ENCODE data around the gene GGNBP2. TPM values are rescaled to one million over a fixed set of nuclear protein-coding genes. Genes with fewer than 3 reads are reported as not detected.

Gene GGNBP2
- total and polyA plus RNA-seq, 2 of the 8 experiments (the other 6 are each of a cell fraction or from before 2014, with no cell fraction given): 29.2 to 35.8 TPM

DNA sequence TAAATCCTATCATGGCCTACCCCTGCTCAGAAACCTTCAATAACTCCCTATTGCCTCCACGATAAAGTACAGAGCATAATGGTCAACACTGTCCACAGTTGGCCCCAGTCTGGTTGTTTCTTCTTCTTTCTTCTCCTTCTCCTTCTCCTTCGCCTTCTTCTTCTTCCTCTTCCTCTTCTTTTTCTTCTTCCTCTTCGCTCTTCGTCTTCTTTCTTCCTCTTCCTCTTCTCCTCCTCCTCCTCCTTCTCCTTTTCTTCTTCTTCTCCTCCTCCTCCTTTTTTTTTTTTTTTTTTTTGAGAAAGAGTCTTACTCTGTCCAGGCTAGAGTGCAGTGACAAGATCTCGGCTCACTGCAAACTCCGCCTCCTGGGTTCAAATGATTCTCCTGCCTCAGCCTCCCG is 80.5 kb downstream of the GGNBP2 start:
- no peak overlapping the region for H3K4me2 ChIP-seq (ENCODE audit: insufficient read depth in 1 of 2, low read depth in 2 of 2, low read length in 2 of 2)
- H2BK15ac ChIP-seq (ENCODE audit: low read length): no peak overlapping the region
- DNase-seq (ENCODE audit: low read depth in 1 of 2, low spot score in 2 of 2): no peak
- H4K8ac ChIP-seq (ENCODE audit: extremely low read depth, insufficient read depth, low read length): no peak overlapping the region
- peaks cover 0 to 14% (median 3%) of the 10 kb centered on the region in 4 experiments; a peak in 6 of 7 replicates for H3K4me1 ChIP-seq (replicated peaks in 1 of 4; ENCODE audit: control insufficient read depth in 3 of 4, insufficient read depth in 4 of 4, low read length in 3 of 4)
- no peaks in the 10 kb centered on the region; the same call in 1 of the 2 replicates for H3K79me1 ChIP-seq (ENCODE audit: low read depth, low read length)
- H3K23ac ChIP-seq (ENCODE audit: insufficient read length): no peak overlapping the region
- WGBS, 2 experiments (ENCODE audit: extremely low coverage in 1 of 2, insufficient coverage in 1 of 2, insufficient read length in 1 of 2, insufficient replicate concordance in 2 of 2, low coverage in 1 of 2, low lambda C conversion rate in 2 of 2, missing lambda C conversion rate in 1 of 2): 59 to 100% methylated on average over 3 to 5 of the region's 7 CpGs
- no peak overlapping the region for H2AFZ ChIP-seq (ENCODE audit: low read length)
- H2BK120ac ChIP-seq (replicated peaks; ENCODE audit: low read depth, low read length): no peak overlapping the region
- no peaks in the 10 kb centered on the region for H3K79me2 ChIP-seq (ENCODE audit: control insufficient read depth in 1 of 2, insufficient read depth in 2 of 2, low read length in 2 of 2)
- H2AK5ac ChIP-seq (ENCODE audit: low read depth, low read length): no peak overlapping the region
- H3K27me3 ChIP-seq (replicated peaks in 1 of 4; ENCODE audit: control insufficient read depth in 3 of 4, extremely low read depth in 1 of 4, insufficient read depth in 3 of 4, low read length in 3 of 4): no peaks in the 10 kb centered on the region; a peak in 1 of 7 replicates
- no peak overlapping the region for H3K4ac ChIP-seq (replicated peaks; ENCODE audit: insufficient read length, low read depth, low read length)
- no peak for FAIRE-seq
- H3K56ac ChIP-seq (replicated peaks; ENCODE audit: insufficient read length, low read depth, low read length): no peak overlapping the region
- no peak overlapping the region for H3K4me3 ChIP-seq (ENCODE audit: extremely low read depth in 1 of 4, insufficient read depth in 2 of 4, low read depth in 3 of 4, low read length in 4 of 4)
- H3K9ac ChIP-seq (replicated peaks in 1 of 4; ENCODE audit: extremely low read depth in 1 of 4, low read depth in 3 of 4, low read length in 3 of 4): no peak overlapping the region
- no peak overlapping the region for H4K91ac ChIP-seq (replicated peaks; ENCODE audit: insufficient read length, low read length)
- no peak overlapping the region for H3K18ac ChIP-seq (ENCODE audit: extremely low read depth, low read length)
- ChIA-PET CTCF (ENCODE audit: partially characterized antibody) (interaction anchor here (0.6 to 9.5 kb wide), 39 partner anchors 11 to 665 kb away, joined by 3 to 122 read pairs (median 4); partner anchors contain the start of gene LHX1), POLR2A (ENCODE audit: partially characterized antibody) (interaction anchor here (1.4 kb wide), 2 partner anchors 23 to 24 kb away, joined by 3 to 5 read pairs; partner anchors contain the start of gene MRM1)
- H3K36me3 ChIP-seq (ENCODE audit: control insufficient read depth in 2 of 4, insufficient read depth in 4 of 4, low read length in 3 of 4): no peaks in the 10 kb centered on the region
- H2BK12ac ChIP-seq (ENCODE audit: low read depth, low read length): no peak overlapping the region
- H2BK5ac ChIP-seq (ENCODE audit: low read depth, low read length): no peak overlapping the region
- H3K14ac ChIP-seq (ENCODE audit: insufficient read length): no peak overlapping the region
- H3K27ac ChIP-seq (ENCODE audit: low read depth, low read length): no peak overlapping the region
- H4K5ac ChIP-seq (ENCODE audit: insufficient read length, low read depth, low read length): no peak overlapping the region
- no peak overlapping the region for H2BK20ac ChIP-seq (ENCODE audit: low read length)
- no peaks in the 10 kb centered on the region for H3K23me2 ChIP-seq (ENCODE audit: low read depth, low read length)
- H3K9me3 ChIP-seq (ENCODE audit: insufficient read depth in 2 of 2, low read depth in 1 of 2, low read length in 1 of 2): no peaks in the 10 kb centered on the region
- peaks cover 1 to 3% of the 10 kb centered on the region in 2 experiments for H4K20me1 ChIP-seq (replicated peaks in 1 of 2; ENCODE audit: control insufficient read depth in 1 of 2, insufficient read depth in 2 of 2, low read length in 2 of 2)
- TF ChIP-seq HDAC2 (IDR thresholded peaks at IDR 0.05; ENCODE audit: borderline replicate concordance in 1 of 2, low read depth in 2 of 2, low read length in 2 of 2) (no peak), RBBP5 (IDR thresholded peaks at IDR 0.05; ENCODE audit: borderline replicate concordance, low read depth, low read length) (no peak), GTF2F1 (IDR thresholded peaks at IDR 0.05; ENCODE audit: borderline replicate concordance, low read depth, low read length) (no peak), KDM5A (IDR thresholded peaks at IDR 0.05; ENCODE audit: low read length) (no peak), HDAC6 (IDR thresholded peaks at IDR 0.05; ENCODE audit: low read depth, low read length) (no peak), MAFK (IDR thresholded peaks at IDR 0.05; ENCODE audit: low read depth, low read length) (no peak), EGR1 (IDR thresholded peaks at IDR 0.05; ENCODE audit: borderline replicate concordance, low read depth, low read length) (no peak), RFX5 (IDR thresholded peaks at IDR 0.05; ENCODE audit: borderline replicate concordance, low read depth, low read length) (no peak), SIN3A (conservative IDR thresholded peaks at IDR 0.05 in 1 of 2, IDR thresholded peaks at IDR 0.05 in 1 of 2; ENCODE audit: low read depth in 1 of 2, low read length in 2 of 2) (no peak)
- TF ChIP-seq, protein P1, sequence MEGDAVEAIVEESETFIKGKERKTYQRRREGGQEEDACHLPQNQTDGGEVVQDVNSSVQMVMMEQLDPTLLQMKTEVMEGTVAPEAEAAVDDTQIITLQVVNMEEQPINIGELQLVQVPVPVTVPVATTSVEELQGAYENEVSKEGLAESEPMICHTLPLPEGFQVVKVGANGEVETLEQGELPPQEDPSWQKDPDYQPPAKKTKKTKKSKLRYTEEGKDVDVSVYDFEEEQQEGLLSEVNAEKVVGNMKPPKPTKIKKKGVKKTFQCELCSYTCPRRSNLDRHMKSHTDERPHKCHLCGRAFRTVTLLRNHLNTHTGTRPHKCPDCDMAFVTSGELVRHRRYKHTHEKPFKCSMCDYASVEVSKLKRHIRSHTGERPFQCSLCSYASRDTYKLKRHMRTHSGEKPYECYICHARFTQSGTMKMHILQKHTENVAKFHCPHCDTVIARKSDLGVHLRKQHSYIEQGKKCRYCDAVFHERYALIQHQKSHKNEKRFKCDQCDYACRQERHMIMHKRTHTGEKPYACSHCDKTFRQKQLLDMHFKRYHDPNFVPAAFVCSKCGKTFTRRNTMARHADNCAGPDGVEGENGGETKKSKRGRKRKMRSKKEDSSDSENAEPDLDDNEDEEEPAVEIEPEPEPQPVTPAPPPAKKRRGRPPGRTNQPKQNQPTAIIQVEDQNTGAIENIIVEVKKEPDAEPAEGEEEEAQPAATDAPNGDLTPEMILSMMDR (IDR thresholded peaks at IDR 0.05; ENCODE audit: control extremely low read depth in 1 of 3, insufficient read depth in 1 of 3, low read depth in 1 of 3, low read length in 3 of 3): no peak
